SK-N-SH treated with all-trans-retinoic acid at 6 μM for 48 hours (cell line): ENCODE data around the gene C4BPB.

Source experiments
- BACH2 ChIP-seq: fragments of 250-450 bp; sonication (Bioruptor Pico); IDR thresholded peaks from 2 replicates; pipeline ENCODE4 v1.9.0; 2021; ENCODE audit warnings: mild to moderate bottlenecking, borderline replicate concordance
- CSDC2 ChIP-seq: fragments of 250-450 bp; sonication (Bioruptor Pico); IDR thresholded peaks from 2 replicates; pipeline ENCODE4 v1.5.0; 2020; ENCODE audit warnings: mild to moderate bottlenecking, moderate library complexity
- GLIS3 ChIP-seq: fragments of 250-450 bp; sonication (Bioruptor Pico); IDR thresholded peaks from 2 replicates; pipeline ENCODE4 v1.5.0; 2020; ENCODE audit warnings: mild to moderate bottlenecking, moderate library complexity
- ISL1 ChIP-seq: fragments of 250-450 bp; sonication (Bioruptor Pico); IDR thresholded peaks from 2 replicates; pipeline ENCODE4 v2.1.2; 2022; ENCODE audit warnings: mild to moderate bottlenecking, moderate library complexity
- OSR1 ChIP-seq: fragments of 250-450 bp; sonication (Bioruptor Pico); IDR thresholded peaks from 2 replicates; pipeline ENCODE4 v1.8.0; 2022; ENCODE audit warnings: moderate library complexity, mild to moderate bottlenecking, inconsistent platforms
- POU6F1 ChIP-seq: fragments of 250-450 bp; sonication (Bioruptor Pico); IDR thresholded peaks from 2 replicates; pipeline ENCODE4 v1.8.0; 2021; ENCODE audit warnings: low read depth, mild to moderate bottlenecking, moderate library complexity, borderline replicate concordance
- PPARA ChIP-seq: fragments of 250-450 bp; sonication (Bioruptor Pico); IDR thresholded peaks from 2 replicates; pipeline ENCODE4 v1.5.0; 2020; ENCODE audit warnings: mild to moderate bottlenecking, borderline replicate concordance
- TOX ChIP-seq: fragments of 250-450 bp; sonication (Bioruptor Pico); IDR thresholded peaks from 2 replicates; pipeline ENCODE4 v1.8.0; 2021; ENCODE audit warnings: mild to moderate bottlenecking, moderate library complexity, borderline replicate concordance
- TSHZ2 ChIP-seq: fragments of 250-450 bp; sonication (Bioruptor Pico); IDR thresholded peaks from 2 replicates; pipeline ENCODE4 v1.5.0; 2020; ENCODE audit warnings: mild to moderate bottlenecking, moderate library complexity
- ZFP3 ChIP-seq: fragments of 250-450 bp; sonication (Bioruptor Pico); IDR thresholded peaks from 2 replicates; pipeline ENCODE4 v1.5.0; 2020; ENCODE audit warnings: mild to moderate bottlenecking, moderate library complexity
- ZNF70 ChIP-seq: fragments of 450-650 bp; formaldehyde crosslinking; IDR thresholded peaks from 2 replicates; pipeline ENCODE4 v1.5.0; 2020; ENCODE audit warnings: mild to moderate bottlenecking, moderate library complexity
- ZNF8 ChIP-seq: fragments of 450-650 bp; formaldehyde crosslinking; IDR thresholded peaks from 2 replicates; pipeline ENCODE4 v1.5.0; 2020; ENCODE audit warnings: mild to moderate bottlenecking, moderate library complexity
- TF ChIP-seq, protein P1 (sequence below): fragments of 250-450 bp; sonication (Bioruptor Pico); IDR thresholded peaks from 2 replicates; pipeline ENCODE4 v1.8.0; 2020; ENCODE audit warnings: mild to moderate bottlenecking, moderate library complexity, borderline replicate concordance
- TF ChIP-seq, protein P2 (sequence below): fragments of 250-450 bp; sonication (Bioruptor Pico); IDR thresholded peaks from 2 replicates; pipeline ENCODE4 v1.5.1; 2020; ENCODE audit warnings: low read depth, mild to moderate bottlenecking, moderate library complexity

DNA sequence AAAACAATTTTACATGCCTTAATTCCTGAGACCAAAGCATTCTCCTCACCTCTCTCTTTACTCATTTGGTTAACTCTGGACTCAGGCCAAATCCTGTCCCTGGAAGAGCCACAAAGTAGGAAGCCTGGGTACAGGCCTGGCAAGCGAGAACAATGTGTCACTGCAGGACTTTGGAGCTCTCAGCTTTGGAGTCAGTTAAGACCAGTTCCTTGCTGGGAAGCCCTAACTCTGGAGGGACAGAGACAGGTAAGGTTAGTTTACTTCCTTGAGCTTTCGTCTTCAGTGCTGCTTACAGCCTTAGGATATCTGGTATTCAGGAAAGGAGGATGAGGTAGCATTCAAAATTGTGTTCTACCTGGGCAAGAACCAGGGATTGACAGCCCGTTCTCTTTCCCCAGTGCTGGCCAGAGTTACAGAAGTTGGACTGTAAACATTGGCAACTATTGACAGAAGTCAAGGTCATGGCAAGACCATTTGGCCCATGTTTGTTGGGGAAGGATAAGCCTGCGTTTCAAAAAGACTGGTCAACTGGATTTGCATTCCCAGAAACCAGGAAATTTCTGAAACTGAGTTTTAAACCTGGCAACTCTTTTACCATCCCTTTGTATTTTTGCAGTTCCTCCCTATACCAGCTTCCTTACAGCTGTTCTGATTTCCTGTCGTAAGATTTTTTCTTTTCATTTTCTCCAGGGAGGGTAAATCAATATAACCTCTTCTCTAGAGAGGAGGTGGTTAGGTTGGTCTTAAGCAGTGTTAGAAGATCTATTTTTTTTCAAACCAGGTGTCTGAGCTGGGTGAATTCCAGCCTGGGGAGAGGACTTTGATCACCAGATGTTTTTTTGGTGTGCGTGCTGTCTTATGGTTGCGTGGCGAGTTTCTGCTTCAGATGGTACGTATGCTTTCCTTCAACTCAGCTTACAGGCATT is at the start of gene C4BPB:
- TF ChIP-seq GLIS3 (CRISPR knock-in tag) (no peak), ZNF8 (CRISPR knock-in tag) (no peak), ZNF70 (no peak), ISL1 (CRISPR knock-in tag) (no peak), TSHZ2 (no peak), OSR1 (CRISPR knock-in tag) (no peak), ZFP3 (CRISPR knock-in tag) (no peak), TOX (CRISPR knock-in tag) (no peak), PPARA (CRISPR knock-in tag) (no peak), CSDC2 (CRISPR knock-in tag) (no peak), POU6F1 (CRISPR knock-in tag) (no peak), BACH2 (CRISPR knock-in tag) (no peak)
- TF ChIP-seq, protein P1, sequence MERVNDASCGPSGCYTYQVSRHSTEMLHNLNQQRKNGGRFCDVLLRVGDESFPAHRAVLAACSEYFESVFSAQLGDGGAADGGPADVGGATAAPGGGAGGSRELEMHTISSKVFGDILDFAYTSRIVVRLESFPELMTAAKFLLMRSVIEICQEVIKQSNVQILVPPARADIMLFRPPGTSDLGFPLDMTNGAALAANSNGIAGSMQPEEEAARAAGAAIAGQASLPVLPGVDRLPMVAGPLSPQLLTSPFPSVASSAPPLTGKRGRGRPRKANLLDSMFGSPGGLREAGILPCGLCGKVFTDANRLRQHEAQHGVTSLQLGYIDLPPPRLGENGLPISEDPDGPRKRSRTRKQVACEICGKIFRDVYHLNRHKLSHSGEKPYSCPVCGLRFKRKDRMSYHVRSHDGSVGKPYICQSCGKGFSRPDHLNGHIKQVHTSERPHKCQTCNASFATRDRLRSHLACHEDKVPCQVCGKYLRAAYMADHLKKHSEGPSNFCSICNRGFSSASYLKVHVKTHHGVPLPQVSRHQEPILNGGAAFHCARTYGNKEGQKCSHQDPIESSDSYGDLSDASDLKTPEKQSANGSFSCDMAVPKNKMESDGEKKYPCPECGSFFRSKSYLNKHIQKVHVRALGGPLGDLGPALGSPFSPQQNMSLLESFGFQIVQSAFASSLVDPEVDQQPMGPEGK = no peak
- TF ChIP-seq, protein P2, sequence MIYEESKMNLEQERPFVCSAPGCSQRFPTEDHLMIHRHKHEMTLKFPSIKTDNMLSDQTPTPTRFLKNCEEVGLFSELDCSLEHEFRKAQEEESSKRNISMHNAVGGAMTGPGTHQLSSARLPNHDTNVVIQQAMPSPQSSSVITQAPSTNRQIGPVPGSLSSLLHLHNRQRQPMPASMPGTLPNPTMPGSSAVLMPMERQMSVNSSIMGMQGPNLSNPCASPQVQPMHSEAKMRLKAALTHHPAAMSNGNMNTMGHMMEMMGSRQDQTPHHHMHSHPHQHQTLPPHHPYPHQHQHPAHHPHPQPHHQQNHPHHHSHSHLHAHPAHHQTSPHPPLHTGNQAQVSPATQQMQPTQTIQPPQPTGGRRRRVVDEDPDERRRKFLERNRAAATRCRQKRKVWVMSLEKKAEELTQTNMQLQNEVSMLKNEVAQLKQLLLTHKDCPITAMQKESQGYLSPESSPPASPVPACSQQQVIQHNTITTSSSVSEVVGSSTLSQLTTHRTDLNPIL = no peak
